ENCODE results near the gene SLC22A23. TPM values are rescaled to one million over a fixed set of nuclear protein-coding genes. Genes with fewer than 3 reads are reported as not detected.
"Not testable (repeated sequence)": the region's sequence is repeated elsewhere in the genome, so short reads cannot be mapped to it uniquely, and the experiment has no call there.

SLC22A23 gene
- polyA plus RNA-seq, 1 donor (not counting 4 experiments of a cell fraction or from before 2014, with no cell fraction given), result 4.3 TPM

- Histone ChIP-seq H2AFZ (ENCODE audit: control insufficient read depth, low read length) (no peak overlapping the region), H3K79me2 (ENCODE audit: control insufficient read depth, insufficient read depth, low read length) (no peaks in the 10 kb centered on the region), H3K27ac (ENCODE audit: control insufficient read depth, insufficient read depth, low read length) (no peak overlapping the region), H3K27me3 (ENCODE audit: control insufficient read depth, extremely low read depth, insufficient read depth, low read length) (no peaks in the 10 kb centered on the region), H3K9me1 (ENCODE audit: control insufficient read depth, extremely low read depth, insufficient read depth, low read length) (no peaks in the 10 kb centered on the region), H4K20me1 (ENCODE audit: control insufficient read depth, extremely low read depth, insufficient read depth, low read length) (no peaks in the 10 kb centered on the region), H3K4me2 (ENCODE audit: control insufficient read depth, extremely low read depth, insufficient read depth, low read depth, low read length) (no peak overlapping the region), H3K4me1 (ENCODE audit: control insufficient read depth, extremely low read depth, insufficient read depth, low read length) (peaks cover 60% of the 10 kb centered on the region), H3K4me3 (ENCODE audit: control insufficient read depth in 2 of 3, extremely low read depth in 1 of 3, insufficient read depth in 2 of 3, low read depth in 1 of 3, low read length in 3 of 3) (no peak overlapping the region), H3K9me3 (ENCODE audit: control insufficient read depth, low read depth, low read length) (no peaks in the 10 kb centered on the region), H3K9ac (ENCODE audit: control insufficient read depth, extremely low read depth, insufficient read depth, low read length) (no peak overlapping the region), H3K36me3 (ENCODE audit: control insufficient read depth in 2 of 2, extremely low read depth in 1 of 2, insufficient read depth in 2 of 2, low read length in 2 of 2) (no peaks in the 10 kb centered on the region)
- FAIRE-seq (no peak), DNase-seq (ENCODE audit: low read depth, low spot score) (no peak)
- dilution Hi-C loops (cut with MboI; ENCODE audit: extremely low pct_ligation_motif_present, low sequenced_read_pairs), result no loop called here
- TF ChIP-seq CTCF (optimal IDR thresholded peaks at IDR 0.05 in 1 of 3, IDR thresholded peaks at IDR 0.05 in 1 of 3, conservative IDR thresholded peaks at IDR 0.05 in 1 of 3; ENCODE audit: extremely low read depth in 1 of 3, insufficient read depth in 2 of 3, low read length in 3 of 3) (no peak), EZH2 (IDR thresholded peaks at IDR 0.05; ENCODE audit: low read length) (no peak)
These were observed 71.1 kb downstream of the SLC22A23 start for GRCh38 chr6:3385660-3386151.

DNA sequence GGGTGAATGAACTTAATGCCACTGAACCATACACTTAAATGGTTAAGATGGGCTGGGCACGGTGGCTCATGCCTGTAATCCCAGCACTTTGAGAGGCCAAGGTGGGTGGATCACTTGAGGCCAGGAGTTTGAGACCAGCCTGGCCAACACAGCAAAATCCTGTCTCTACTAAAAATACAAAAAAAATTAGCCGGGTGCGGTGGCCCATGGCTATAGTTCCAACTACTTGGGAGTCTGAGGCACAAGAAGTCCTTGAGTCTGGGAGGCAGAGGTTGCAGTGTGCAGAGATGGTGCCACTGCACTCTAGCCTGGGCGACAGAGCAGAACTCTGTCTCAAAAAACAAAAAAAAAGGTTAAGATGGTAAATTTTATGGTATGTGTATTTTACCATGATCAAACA lies 71.7 kb downstream of the SLC22A23 start:
- H3K27me3 ChIP-seq (ENCODE audit: control insufficient read depth, extremely low read depth, insufficient read depth, low read length); H3K79me2 ChIP-seq (ENCODE audit: control insufficient read depth, insufficient read depth, low read length); H2AFZ ChIP-seq (ENCODE audit: control insufficient read depth, low read length); DNase-seq (ENCODE audit: low read depth, low spot score); H3K4me2 ChIP-seq (ENCODE audit: control insufficient read depth, extremely low read depth, insufficient read depth, low read depth, low read length); H3K9ac ChIP-seq (ENCODE audit: control insufficient read depth, extremely low read depth, insufficient read depth, low read length); H3K4me3 ChIP-seq (ENCODE audit: control insufficient read depth in 2 of 3, extremely low read depth in 1 of 3, insufficient read depth in 2 of 3, low read depth in 1 of 3, low read length in 3 of 3); H3K9me1 ChIP-seq (ENCODE audit: control insufficient read depth, extremely low read depth, insufficient read depth, low read length); H3K27ac ChIP-seq (ENCODE audit: control insufficient read depth, insufficient read depth, low read length); H3K36me3 ChIP-seq (ENCODE audit: control insufficient read depth in 2 of 2, extremely low read depth in 1 of 2, insufficient read depth in 2 of 2, low read length in 2 of 2); dilution Hi-C loops (cut with MboI; ENCODE audit: extremely low pct_ligation_motif_present, low sequenced_read_pairs); FAIRE-seq; H4K20me1 ChIP-seq (ENCODE audit: control insufficient read depth, extremely low read depth, insufficient read depth, low read length); H3K9me3 ChIP-seq (ENCODE audit: control insufficient read depth, low read depth, low read length): not testable (repeated sequence)
- H3K4me1 ChIP-seq (ENCODE audit: control insufficient read depth, extremely low read depth, insufficient read depth, low read length), result peaks cover 55% of the 10 kb centered on the region

Measured in keratinocyte (primary cell).